ENCODE measurements around the gene MS4A13.
"Not testable (repeated sequence)": the region's sequence is repeated elsewhere in the genome, so short reads cannot be mapped to it uniquely, and the experiment has no call there.

GRCh38 chr11:60538627-60539026 is 23.4 kb downstream of the MS4A13 start:
- not testable (repeated sequence) for TF ChIP-seq POLR2A (IDR thresholded peaks at IDR 0.05; ENCODE audit: low read length); GATA1 (IDR thresholded peaks at IDR 0.05; ENCODE audit: low read depth, low read length)

Data from erythroblast (primary cell).